ENCODE results near the gene PCYT1A. TPM values are rescaled to one million over a fixed set of nuclear protein-coding genes. Genes with fewer than 3 reads are reported as not detected.

PCYT1A gene
- total and polyA plus RNA-seq, 10 of the 15 experiments (the other 5 are each of a cell fraction or from before 2014, with no cell fraction given): 10.8 to 64.3 (median 48.6) TPM

GRCh38 chr3:196323016-196323415 lies 35.5 kb upstream of the PCYT1A start:
- Histone ChIP-seq H3K4me2 (ENCODE audit: control insufficient read depth, insufficient read depth) (no peak overlapping the region), H3K79me2 (ENCODE audit: control insufficient read depth, insufficient read depth, low read length) (peaks cover 6% of the 10 kb centered on the region), H4K20me1 (ENCODE audit: control insufficient read depth, insufficient read depth) (no peaks in the 10 kb centered on the region), H3K27me3 (replicated peaks in 1 of 2; ENCODE audit: control insufficient read depth in 2 of 2, insufficient read depth in 2 of 2, low read length in 1 of 2) (no peaks in the 10 kb centered on the region), H3K9me3 (replicated peaks; ENCODE audit: control insufficient read depth, insufficient read depth, low read length) (no peaks in the 10 kb centered on the region), H3K4me1 (ENCODE audit: control insufficient read depth, insufficient read depth, low read length) (no peaks in the 10 kb centered on the region), H3K27ac (ENCODE audit: control insufficient read depth, insufficient read depth) (no peak overlapping the region), H3K4me3 (no peak overlapping the region), H3K9ac (ENCODE audit: control insufficient read depth, insufficient read depth, low read length) (no peak overlapping the region), H3K36me3 (ENCODE audit: control insufficient read depth in 2 of 2, insufficient read depth in 2 of 2, low read length in 1 of 2) (no peaks in the 10 kb centered on the region), H2AFZ (ENCODE audit: control insufficient read depth, low read depth, low read length) (no peak overlapping the region)
- in situ Hi-C loops (cut with MboI): no loop called here
- no peak for DNase-seq (ENCODE audit: low read depth, low spot score)
- ChIA-PET POLR2A (no interaction called here), CTCF (no interaction called here), SMC1A (ENCODE audit: uncharacterized antibody, unreplicated experiment) (no interaction called here), RAD21 (ENCODE audit: unreplicated experiment) (no interaction called here)
- no peak for ATAC-seq
- intact Hi-C loops (cut with micrococcal nuclease; ENCODE audit: unreplicated experiment): no loop called here
- no TSS peak for BruUV-seq (replicated peaks)
- no peak for FAIRE-seq
- 83% methylated on average over 4 of the region's 4 CpGs for WGBS (ENCODE audit: insufficient coverage, insufficient replicate concordance, low lambda C conversion rate, missing lambda C conversion rate)
- no peak for TF ChIP-seq TCF12 (IDR thresholded peaks at IDR 0.05; ENCODE audit: low read depth, low read length)
- no peak for TF ChIP-seq IKZF1 (conservative IDR thresholded peaks at IDR 0.05)
- TF ChIP-seq, protein P1, sequence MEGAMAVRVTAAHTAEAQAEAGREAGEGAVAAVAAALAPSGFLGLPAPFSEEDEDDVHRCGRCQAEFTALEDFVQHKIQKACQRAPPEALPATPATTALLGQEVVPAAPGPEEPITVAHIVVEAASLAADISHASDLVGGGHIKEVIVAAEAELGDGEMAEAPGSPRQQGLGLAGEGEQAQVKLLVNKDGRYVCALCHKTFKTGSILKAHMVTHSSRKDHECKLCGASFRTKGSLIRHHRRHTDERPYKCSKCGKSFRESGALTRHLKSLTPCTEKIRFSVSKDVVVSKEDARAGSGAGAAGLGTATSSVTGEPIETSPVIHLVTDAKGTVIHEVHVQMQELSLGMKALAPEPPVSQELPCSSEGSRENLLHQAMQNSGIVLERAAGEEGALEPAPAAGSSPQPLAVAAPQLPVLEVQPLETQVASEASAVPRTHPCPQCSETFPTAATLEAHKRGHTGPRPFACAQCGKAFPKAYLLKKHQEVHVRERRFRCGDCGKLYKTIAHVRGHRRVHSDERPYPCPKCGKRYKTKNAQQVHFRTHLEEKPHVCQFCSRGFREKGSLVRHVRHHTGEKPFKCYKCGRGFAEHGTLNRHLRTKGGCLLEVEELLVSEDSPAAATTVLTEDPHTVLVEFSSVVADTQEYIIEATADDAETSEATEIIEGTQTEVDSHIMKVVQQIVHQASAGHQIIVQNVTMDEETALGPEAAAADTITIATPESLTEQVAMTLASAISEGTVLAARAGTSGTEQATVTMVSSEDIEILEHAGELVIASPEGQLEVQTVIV (IDR thresholded peaks at IDR 0.05; ENCODE audit: borderline replicate concordance, partially characterized antibody): no peak
- TF ChIP-seq TARDBP (IDR thresholded peaks at IDR 0.05; ENCODE audit: borderline replicate concordance): no peak
- TF ChIP-seq RBBP5 (conservative IDR thresholded peaks at IDR 0.05): no peak

- H3K27ac ChIP-seq (ENCODE audit: control insufficient read depth, insufficient read depth): no peak overlapping the region
- BruUV-seq (replicated peaks): no TSS peak
- H2AFZ ChIP-seq (ENCODE audit: control insufficient read depth, low read depth, low read length): no peak overlapping the region
- intact Hi-C loops (cut with micrococcal nuclease; ENCODE audit: unreplicated experiment): no loop called here
- POLR2A ChIA-PET: interaction anchor here (0.6 kb wide), 1 partner anchor 39 kb away, joined by 3 read pairs; no protein-coding TSS in a partner anchor
- no peak overlapping the region for H3K4me2 ChIP-seq (ENCODE audit: control insufficient read depth, insufficient read depth)
- WGBS (ENCODE audit: insufficient coverage, insufficient replicate concordance, low lambda C conversion rate, missing lambda C conversion rate): 71% methylated on average over 11 of the region's 11 CpGs
- no peaks in the 10 kb centered on the region for H3K9me3 ChIP-seq (replicated peaks; ENCODE audit: control insufficient read depth, insufficient read depth, low read length)
- H3K4me1 ChIP-seq (ENCODE audit: control insufficient read depth, insufficient read depth, low read length): no peaks in the 10 kb centered on the region
- CTCF ChIA-PET: no interaction called here
- SMC1A ChIA-PET (ENCODE audit: uncharacterized antibody, unreplicated experiment): no interaction called here
- no peaks in the 10 kb centered on the region for H3K36me3 ChIP-seq (ENCODE audit: control insufficient read depth in 2 of 2, insufficient read depth in 2 of 2, low read length in 1 of 2)
- no peak for DNase-seq (ENCODE audit: low read depth, low spot score)
- RAD21 ChIA-PET (ENCODE audit: unreplicated experiment): no interaction called here
- in situ Hi-C loops (cut with MboI): no loop called here
- H3K4me3 ChIP-seq: no peak overlapping the region
- ATAC-seq: no peak
- H4K20me1 ChIP-seq (ENCODE audit: control insufficient read depth, insufficient read depth): no peaks in the 10 kb centered on the region
- H3K9ac ChIP-seq (ENCODE audit: control insufficient read depth, insufficient read depth, low read length): no peak overlapping the region
- peaks cover 17% of the 10 kb centered on the region for H3K79me2 ChIP-seq (ENCODE audit: control insufficient read depth, insufficient read depth, low read length)
- no peaks in the 10 kb centered on the region for H3K27me3 ChIP-seq (replicated peaks in 1 of 2; ENCODE audit: control insufficient read depth in 2 of 2, insufficient read depth in 2 of 2, low read length in 1 of 2)
- no peak for FAIRE-seq
- TF ChIP-seq KLF5 (IDR thresholded peaks at IDR 0.05; ENCODE audit: partially characterized antibody) (no peak), ZBTB4 (CRISPR knock-in tag; IDR thresholded peaks at IDR 0.05) (no peak), TBL1XR1 (IDR thresholded peaks at IDR 0.05; ENCODE audit: low read depth, low read length) (no peak), MEF2B (IDR thresholded peaks at IDR 0.05; ENCODE audit: partially characterized antibody, poor library complexity, severe bottlenecking) (no peak), MYC (IDR thresholded peaks at IDR 0.05; ENCODE audit: insufficient read depth, insufficient read length, insufficient replicate concordance, low read length, severe bottlenecking) (no peak), ELK1 (IDR thresholded peaks at IDR 0.05; ENCODE audit: low read depth, low read length) (no peak), ZNF384 (IDR thresholded peaks at IDR 0.05; ENCODE audit: borderline replicate concordance, low read depth, low read length) (no peak)
These were observed 33.6 kb upstream of the PCYT1A start for GRCh38 chr3:196321162-196321561.

Data from GM12878 (cell line).